ENCODE data around the gene CFTR.
"Not testable (repeated sequence)": the region's sequence is repeated elsewhere in the genome, so short reads cannot be mapped to it uniquely, and the experiment has no call there.

The CFTR gene

DNA sequence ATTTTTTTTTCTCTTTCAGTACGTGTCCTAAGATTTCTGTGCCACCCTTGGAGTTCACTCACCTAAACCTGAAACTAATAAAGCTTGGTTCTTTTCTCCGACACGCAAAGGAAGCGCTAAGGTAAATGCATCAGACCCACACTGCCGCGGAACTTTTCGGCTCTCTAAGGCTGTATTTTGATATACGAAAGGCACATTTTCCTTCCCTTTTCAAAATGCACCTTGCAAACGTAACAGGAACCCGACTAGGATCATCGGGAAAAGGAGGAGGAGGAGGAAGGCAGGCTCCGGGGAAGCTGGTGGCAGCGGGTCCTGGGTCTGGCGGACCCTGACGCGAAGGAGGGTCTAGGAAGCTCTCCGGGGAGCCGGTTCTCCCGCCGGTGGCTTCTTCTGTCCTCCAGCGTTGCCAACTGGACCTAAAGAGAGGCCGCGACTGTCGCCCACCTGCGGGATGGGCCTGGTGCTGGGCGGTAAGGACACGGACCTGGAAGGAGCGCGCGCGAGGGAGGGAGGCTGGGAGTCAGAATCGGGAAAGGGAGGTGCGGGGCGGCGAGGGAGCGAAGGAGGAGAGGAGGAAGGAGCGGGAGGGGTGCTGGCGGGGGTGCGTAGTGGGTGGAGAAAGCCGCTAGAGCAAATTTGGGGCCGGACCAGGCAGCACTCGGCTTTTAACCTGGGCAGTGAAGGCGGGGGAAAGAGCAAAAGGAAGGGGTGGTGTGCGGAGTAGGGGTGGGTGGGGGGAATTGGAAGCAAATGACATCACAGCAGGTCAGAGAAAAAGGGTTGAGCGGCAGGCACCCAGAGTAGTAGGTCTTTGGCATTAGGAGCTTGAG lies at the start of gene CFTR:
Gene CFTR (plus strand): TSS at position 801 of the 830 bp plus-strand sequence. CDS start 70 bp downstream, outside the sequence.
- no peak for DNase-seq (ENCODE audit: low read depth)

DNA sequence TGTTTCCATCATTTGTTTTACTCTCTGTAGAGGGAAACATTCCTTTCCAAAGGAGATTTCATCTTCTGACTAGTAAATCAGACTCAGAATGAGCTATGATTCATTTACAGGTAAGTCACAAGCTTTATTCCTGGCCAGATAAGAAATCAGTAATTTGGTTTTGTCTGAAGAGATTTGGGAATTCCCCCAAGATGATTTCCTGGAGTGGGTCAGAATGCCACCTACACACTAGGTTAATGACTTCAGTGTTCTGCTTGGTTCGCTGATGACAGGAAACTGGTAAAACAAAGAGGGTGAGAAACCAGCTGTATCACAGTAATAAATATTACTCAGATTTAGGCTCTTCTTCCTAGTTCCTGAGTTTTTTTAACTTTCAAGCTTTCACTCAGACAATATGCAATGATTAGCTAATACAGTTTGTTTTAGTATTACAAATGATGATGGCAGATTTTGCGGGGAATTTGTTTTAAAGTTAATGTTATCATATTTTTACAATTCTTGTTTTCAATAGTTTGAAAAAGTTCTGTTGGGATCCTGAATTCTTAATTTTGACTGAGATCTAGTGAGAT lies 44.3 kb upstream of the CFTR start:
- DNase-seq (ENCODE audit: low read depth) = no peak

DNA sequence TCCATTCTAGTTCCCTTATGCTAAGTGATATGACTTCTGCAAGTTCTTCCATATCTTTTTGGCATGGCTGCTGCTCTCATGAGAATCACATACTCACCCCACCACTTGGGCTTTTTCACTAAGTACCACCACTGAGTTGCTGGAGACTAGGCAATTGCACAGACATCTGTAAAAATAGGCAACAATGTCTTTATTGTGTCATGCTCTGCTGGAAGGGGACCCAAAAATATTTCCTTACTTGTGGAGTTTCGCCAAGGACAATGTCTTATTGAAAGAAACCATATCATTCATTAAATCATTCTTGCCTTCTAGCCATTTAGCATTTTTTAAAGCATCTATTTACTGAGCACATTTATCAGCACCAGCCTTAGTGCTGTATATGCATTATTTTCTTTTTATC lies 35.2 kb upstream of the CFTR start:
- DNase-seq (ENCODE audit: low read depth) = no peak

DNA sequence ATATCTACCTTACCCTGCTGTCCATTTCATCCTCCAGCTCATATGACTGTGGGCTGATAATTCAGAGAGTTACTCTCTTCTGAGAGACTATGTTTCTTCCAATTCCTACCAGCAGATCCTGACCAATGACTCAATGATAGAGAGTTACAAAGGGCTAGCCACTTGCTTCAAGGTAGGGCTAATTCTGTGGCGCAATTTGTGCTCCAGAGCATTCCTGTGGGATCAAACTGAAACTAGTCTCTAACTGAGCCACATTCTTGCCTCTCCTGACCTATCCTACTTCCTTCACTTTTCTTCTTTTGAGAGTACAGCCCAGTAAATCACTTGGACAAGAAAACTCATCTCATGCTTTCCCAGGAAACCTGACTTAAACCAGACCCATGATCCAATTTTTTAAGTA lies 34.6 kb upstream of the CFTR start:
- DNase-seq (ENCODE audit: low read depth) = no peak

- DNase-seq (ENCODE audit: low read depth) = no peak
These were observed 33.5 kb upstream of the CFTR start for GRCh38 chr7:117446220-117446815.

DNA sequence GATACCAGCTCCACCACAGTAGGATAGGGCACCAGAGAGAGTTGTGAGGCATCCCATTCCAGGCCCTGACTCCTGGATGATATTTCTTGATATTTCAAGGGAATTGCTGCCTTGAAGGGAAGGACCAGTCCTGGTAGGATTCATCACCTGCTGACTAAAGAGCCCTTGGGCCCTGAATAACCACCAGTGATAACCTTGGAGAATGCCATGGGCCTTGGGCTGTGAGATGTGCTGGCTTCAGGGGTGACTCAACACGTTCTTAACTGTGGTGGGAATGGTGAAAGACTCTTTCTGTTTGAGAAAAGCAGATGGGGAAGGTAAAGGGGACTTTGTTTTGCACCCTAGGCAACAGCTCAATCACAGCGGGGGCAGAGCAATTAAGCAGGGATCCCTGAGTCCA lies 31.2 kb upstream of the CFTR start:
- DNase-seq (ENCODE audit: low read depth) = no peak

DNA sequence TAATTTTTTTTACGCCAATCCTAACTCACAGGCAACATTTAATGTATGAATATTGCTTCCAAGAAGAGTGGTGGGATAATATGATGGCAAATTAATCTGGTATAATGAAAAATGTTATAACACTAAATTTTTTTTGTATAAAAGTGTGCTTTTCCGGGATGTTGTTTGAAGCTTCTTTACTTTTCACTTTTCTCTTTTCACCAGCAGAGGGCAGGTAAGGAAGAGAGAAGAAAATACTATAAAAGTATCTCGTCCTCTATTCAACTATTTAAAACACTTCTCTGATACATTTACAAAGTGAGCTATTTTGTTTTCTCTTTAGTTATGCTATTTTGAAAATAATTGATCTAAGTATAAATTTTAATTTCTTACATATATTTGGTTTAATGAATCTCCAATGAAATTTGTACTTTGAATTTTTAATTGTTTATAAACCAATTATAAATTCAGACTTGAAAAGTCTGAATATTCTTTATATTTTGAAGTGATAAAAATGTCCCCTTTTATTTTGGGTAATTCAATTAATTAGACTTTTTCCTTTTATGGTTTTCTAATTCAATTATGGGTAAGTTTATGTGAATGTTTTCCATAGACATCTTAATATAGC lies 20.7 kb upstream of the CFTR start:
- DNase-seq (ENCODE audit: low read depth) = peak; percentile 41

- DNase-seq (ENCODE audit: low read depth) = no peak
These were observed 20.1 kb upstream of the CFTR start for GRCh38 chr7:117459735-117460134.

- not testable (repeated sequence) for DNase-seq (ENCODE audit: low read depth)
These were observed 19.0 kb upstream of the CFTR start for GRCh38 chr7:117460815-117461214.

- no peak for DNase-seq (ENCODE audit: low read depth)
These were observed 11.7 kb upstream of the CFTR start for GRCh38 chr7:117468174-117468573.

DNA sequence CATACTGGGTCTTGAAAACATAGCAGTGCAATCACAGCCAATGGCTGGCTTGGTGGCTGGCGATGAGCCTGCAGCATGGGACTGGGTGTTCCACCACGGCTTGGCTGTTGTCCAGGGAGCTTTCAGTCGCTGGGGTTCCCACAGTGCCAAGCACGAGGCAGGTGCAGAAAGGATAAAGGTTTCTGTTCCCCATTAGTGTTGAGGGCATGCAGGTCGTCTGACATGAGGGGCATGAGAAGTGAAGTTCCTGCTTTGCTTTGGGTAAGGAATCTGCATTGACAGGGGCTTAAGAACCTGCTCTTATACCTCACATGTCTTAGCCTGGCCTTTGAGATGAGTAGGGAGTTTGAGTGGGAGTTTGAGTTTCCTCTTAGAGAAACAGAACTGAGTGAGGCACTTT lies 9.0 kb upstream of the CFTR start:
- DNase-seq (ENCODE audit: low read depth) = no peak

- no peak for DNase-seq (ENCODE audit: low read depth)
These were observed 7.5 kb upstream of the CFTR start for GRCh38 chr7:117472335-117472734.

DNA sequence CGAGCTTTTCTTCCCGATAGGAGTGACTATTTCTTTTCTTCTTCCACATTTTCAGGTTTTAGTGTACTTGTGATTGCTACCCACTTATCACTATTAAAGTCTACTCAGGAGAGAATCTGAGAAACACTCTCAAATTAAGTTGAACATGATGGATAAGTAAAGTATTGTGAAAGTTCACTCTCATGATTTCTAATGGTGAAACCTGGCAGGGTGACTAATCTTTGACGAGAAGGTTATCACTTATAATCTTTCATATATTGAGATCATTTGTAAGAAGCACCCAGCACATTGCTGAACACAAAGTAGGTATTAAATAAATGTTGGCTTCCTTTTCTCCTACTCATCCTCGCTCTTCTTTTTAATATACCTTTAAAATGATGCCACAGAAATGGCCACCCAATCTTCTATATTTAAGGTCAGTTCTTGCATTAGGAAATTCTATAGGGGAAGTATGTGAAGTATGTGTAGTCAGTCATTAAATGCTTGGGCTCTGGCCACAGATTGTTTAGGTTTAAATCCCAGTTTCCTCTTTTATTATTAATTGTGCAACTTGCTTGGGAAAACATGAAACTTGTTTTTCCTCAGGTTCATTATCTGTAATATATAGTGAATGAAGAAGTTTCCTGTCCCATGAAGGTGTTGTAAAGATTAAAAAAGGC lies 3.1 kb upstream of the CFTR start:
- no peak for DNase-seq (ENCODE audit: low read depth)

GRCh38 chr7:117478836-117479224 lies 995 bp upstream of the CFTR start:
- DNase-seq (ENCODE audit: low read depth) = no peak

- DNase-seq (ENCODE audit: low read depth) = no peak
These were observed 184 bp downstream of the CFTR start for GRCh38 chr7:117480055-117480362.

- no peak for DNase-seq (ENCODE audit: low read depth)
These were observed 1.2 kb downstream of the CFTR start for GRCh38 chr7:117480978-117481377.

- no peak for DNase-seq (ENCODE audit: low read depth)
These were observed 5.3 kb downstream of the CFTR start for GRCh38 chr7:117485118-117485620.

DNA sequence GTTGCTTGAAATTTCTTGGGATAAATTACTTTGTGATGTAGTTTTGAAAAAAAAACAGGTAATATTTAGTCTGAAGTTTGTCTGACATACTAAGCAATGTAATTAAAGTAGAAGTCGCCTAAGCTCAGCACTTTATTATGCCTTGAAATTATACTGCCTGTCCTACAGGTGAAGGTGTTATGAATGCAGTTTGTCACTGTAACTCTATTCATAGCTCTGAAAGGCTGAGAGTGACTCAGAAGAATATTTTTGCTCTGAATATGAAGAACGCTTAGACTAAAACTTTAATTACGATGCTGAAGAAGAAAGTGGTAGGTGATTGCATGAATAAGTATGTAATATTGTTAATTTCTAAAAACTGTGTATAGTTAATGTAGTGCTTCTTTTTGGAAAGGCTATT lies 9.2 kb downstream of the CFTR start:
- no peak for DNase-seq (ENCODE audit: low read depth)

DNA sequence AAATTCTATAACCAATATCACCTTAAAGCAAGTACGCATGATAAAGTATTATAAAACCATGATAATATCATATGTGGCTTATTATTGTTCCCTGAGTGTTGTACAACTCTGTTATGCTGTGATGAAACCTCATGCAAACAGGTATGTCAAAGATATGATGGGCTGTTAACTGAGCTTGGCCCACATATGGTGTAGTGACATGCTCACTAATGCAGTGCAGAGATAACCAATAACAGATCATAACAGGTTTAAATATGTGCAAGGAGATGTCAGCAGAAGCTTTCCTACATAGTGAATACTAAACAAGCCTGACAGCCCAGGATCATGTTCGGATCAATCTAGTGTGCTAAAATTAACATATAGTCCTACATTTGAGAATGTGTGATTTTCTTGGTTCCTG lies 9.6 kb downstream of the CFTR start:
- no peak for DNase-seq (ENCODE audit: low read depth)

GRCh38 chr7:117489911-117490310 lies 10.1 kb downstream of the CFTR start:
- DNase-seq (ENCODE audit: low read depth) = no peak

DNA sequence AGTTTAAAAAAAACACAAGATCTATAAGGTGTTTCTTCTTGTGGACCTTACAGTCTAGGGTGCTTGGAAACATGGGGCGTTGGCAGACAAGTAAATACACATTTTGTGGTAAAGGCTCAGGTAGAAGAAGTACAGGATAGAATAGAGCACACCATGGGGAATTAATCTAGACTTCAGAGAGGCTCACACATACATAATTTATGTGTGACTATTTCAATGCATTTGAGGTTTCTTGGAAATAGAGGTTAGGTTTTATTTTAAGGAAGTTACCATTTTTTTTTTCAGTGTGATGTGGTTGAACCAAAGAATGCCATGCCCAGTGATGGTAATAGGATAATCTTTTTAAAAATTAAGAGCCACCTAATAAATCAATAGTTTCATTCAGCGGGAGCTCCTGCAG lies 12.8 kb downstream of the CFTR start:
- no peak for DNase-seq (ENCODE audit: low read depth)

DNA sequence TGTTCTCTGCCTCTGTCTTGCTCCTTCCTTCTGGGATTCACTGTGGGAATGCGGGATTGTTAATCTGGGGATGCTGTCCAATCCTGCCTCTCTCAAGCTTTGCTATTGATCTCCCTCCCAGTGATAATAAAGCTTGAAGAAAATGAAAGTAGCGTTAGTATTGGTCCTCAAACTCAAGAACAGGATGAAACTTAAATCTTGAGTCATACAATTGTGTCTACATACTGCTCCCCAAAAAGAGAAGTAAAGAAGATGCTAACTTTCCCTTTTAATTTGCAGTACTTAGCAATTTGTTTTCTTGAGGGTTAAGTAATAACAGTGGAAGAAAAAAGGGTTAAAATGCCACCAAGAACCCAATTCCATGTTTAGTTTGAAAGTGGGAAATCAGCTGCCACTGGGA lies 13.6 kb downstream of the CFTR start:
- no peak for DNase-seq (ENCODE audit: low read depth)

DNA sequence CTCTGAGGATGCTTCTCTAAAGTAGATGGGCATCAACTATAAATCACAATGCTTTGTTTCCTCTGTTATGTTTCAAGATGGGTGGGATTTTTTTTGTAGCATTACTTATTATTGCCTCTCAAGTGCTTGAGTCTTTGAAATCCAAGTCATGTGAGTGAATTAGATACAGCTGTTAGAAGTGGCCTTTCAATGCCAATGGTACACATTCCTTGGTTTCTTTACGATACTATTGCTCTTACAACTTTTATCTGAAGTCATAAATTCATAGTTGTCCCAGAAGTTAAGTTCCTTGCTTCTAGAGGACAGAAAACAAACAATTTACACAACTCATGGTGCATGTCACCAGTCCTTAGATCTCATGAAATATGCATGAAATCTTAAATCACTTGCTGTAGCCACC lies 15.5 kb downstream of the CFTR start:
- DNase-seq (ENCODE audit: low read depth) = no peak

All from ELR (cell line).